ENCODE measurements around the gene TPCN1. TPM values are rescaled to one million over a fixed set of nuclear protein-coding genes. Genes with fewer than 3 reads are reported as not detected.

The TPCN1 gene
- total RNA-seq, 1 donor from 2014 or later: 153 TPM

- no peaks in the 10 kb centered on the region for H3K9me3 ChIP-seq (replicated peaks)
- DNase-seq: no peak
- H3K4me1 ChIP-seq: peaks cover 29% of the 10 kb centered on the region
- intact Hi-C loops (cut with micrococcal nuclease): no loop called here
- H3K36me3 ChIP-seq: peaks cover 100% of the 10 kb centered on the region
- TF ChIP-seq CTCF (IDR thresholded peaks at IDR 0.05; ENCODE audit: borderline replicate concordance): no peak
- peak overlapping the region; percentile 52 for H3K27ac ChIP-seq (replicated peaks)
- no peaks in the 10 kb centered on the region for H3K27me3 ChIP-seq (ENCODE audit: low read depth)
- H3K4me3 ChIP-seq: no peak overlapping the region
Observed at GRCh38 chr12:113287899-113288282, 66.6 kb downstream of the TPCN1 start.

- no peaks in the 10 kb centered on the region for H3K9me3 ChIP-seq (replicated peaks)
- no peak overlapping the region for H3K4me3 ChIP-seq
- no peak for TF ChIP-seq CTCF (IDR thresholded peaks at IDR 0.05; ENCODE audit: borderline replicate concordance)
- peaks cover 36% of the 10 kb centered on the region for H3K4me1 ChIP-seq
- peak overlapping the region; percentile 52 for H3K27ac ChIP-seq (replicated peaks)
- H3K27me3 ChIP-seq (ENCODE audit: low read depth): no peaks in the 10 kb centered on the region
- no peak for DNase-seq
- intact Hi-C loops (cut with micrococcal nuclease): no loop called here
- peaks cover 100% of the 10 kb centered on the region for H3K36me3 ChIP-seq
Observed at GRCh38 chr12:113289361-113289760, 68.1 kb downstream of the TPCN1 start.

- H3K4me1 ChIP-seq: peaks cover 48% of the 10 kb centered on the region
- H3K4me3 ChIP-seq: no peak overlapping the region
- no peak for DNase-seq
- H3K36me3 ChIP-seq: peaks cover 100% of the 10 kb centered on the region
- TF ChIP-seq CTCF (IDR thresholded peaks at IDR 0.05; ENCODE audit: borderline replicate concordance): no peak
- no peaks in the 10 kb centered on the region for H3K27me3 ChIP-seq (ENCODE audit: low read depth)
- intact Hi-C loops (cut with micrococcal nuclease): no loop called here
- no peak overlapping the region for H3K27ac ChIP-seq (replicated peaks)
- no peaks in the 10 kb centered on the region for H3K9me3 ChIP-seq (replicated peaks)
Observed at GRCh38 chr12:113290506-113290905, 69.2 kb downstream of the TPCN1 start.

GRCh38 chr12:113291586-113291985, 70.3 kb downstream of the TPCN1 start:
- H3K4me1 ChIP-seq: peaks cover 57% of the 10 kb centered on the region
- TF ChIP-seq CTCF (IDR thresholded peaks at IDR 0.05; ENCODE audit: borderline replicate concordance): no peak
- intact Hi-C loops (cut with micrococcal nuclease): no loop called here
- no peaks in the 10 kb centered on the region for H3K9me3 ChIP-seq (replicated peaks)
- H3K4me3 ChIP-seq: no peak overlapping the region
- DNase-seq: no peak
- H3K36me3 ChIP-seq: peaks cover 100% of the 10 kb centered on the region
- H3K27ac ChIP-seq (replicated peaks): no peak overlapping the region
- no peaks in the 10 kb centered on the region for H3K27me3 ChIP-seq (ENCODE audit: low read depth)

GRCh38 chr12:113292091-113292490, 70.8 kb downstream of the TPCN1 start:
- peaks cover 57% of the 10 kb centered on the region for H3K4me1 ChIP-seq
- H3K27ac ChIP-seq (replicated peaks): no peak overlapping the region
- intact Hi-C loops (cut with micrococcal nuclease): no loop called here
- no peaks in the 10 kb centered on the region for H3K9me3 ChIP-seq (replicated peaks)
- peaks cover 100% of the 10 kb centered on the region for H3K36me3 ChIP-seq
- no peak for DNase-seq
- H3K4me3 ChIP-seq: no peak overlapping the region
- H3K27me3 ChIP-seq (ENCODE audit: low read depth): no peaks in the 10 kb centered on the region
- TF ChIP-seq CTCF (IDR thresholded peaks at IDR 0.05; ENCODE audit: borderline replicate concordance): no peak

- Histone ChIP-seq H3K27me3 (ENCODE audit: low read depth) (no peaks in the 10 kb centered on the region), H3K4me3 (no peak overlapping the region), H3K9me3 (replicated peaks) (no peaks in the 10 kb centered on the region), H3K4me1 (peaks cover 57% of the 10 kb centered on the region), H3K36me3 (peaks cover 97% of the 10 kb centered on the region), H3K27ac (replicated peaks) (no peak overlapping the region)
- DNase-seq: no peak
- TF ChIP-seq CTCF (IDR thresholded peaks at IDR 0.05; ENCODE audit: borderline replicate concordance): no peak
- intact Hi-C loops (cut with micrococcal nuclease): no loop called here
Observed at GRCh38 chr12:113292547-113292946, 71.3 kb downstream of the TPCN1 start.
